ENCODE measurements around the gene DPP3.
"Not testable (repeated sequence)": the region's sequence is repeated elsewhere in the genome, so short reads cannot be mapped to it uniquely, and the experiment has no call there.

The DPP3 gene

GRCh38 chr11:66480117-66480938 is at the start of gene DPP3:
Gene DPP3 (plus strand): TSS chr11:66480434. CDS start chr11:66482201, 1,767 bp downstream.
- TF ChIP-seq, protein P1, sequence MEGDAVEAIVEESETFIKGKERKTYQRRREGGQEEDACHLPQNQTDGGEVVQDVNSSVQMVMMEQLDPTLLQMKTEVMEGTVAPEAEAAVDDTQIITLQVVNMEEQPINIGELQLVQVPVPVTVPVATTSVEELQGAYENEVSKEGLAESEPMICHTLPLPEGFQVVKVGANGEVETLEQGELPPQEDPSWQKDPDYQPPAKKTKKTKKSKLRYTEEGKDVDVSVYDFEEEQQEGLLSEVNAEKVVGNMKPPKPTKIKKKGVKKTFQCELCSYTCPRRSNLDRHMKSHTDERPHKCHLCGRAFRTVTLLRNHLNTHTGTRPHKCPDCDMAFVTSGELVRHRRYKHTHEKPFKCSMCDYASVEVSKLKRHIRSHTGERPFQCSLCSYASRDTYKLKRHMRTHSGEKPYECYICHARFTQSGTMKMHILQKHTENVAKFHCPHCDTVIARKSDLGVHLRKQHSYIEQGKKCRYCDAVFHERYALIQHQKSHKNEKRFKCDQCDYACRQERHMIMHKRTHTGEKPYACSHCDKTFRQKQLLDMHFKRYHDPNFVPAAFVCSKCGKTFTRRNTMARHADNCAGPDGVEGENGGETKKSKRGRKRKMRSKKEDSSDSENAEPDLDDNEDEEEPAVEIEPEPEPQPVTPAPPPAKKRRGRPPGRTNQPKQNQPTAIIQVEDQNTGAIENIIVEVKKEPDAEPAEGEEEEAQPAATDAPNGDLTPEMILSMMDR (IDR thresholded peaks at IDR 0.05; ENCODE audit: low read depth, low read length) = no peak
- in situ Hi-C loops (cut with HindIII; ENCODE audit: low sequenced_read_pairs) = no loop called here
- H3K4me3 ChIP-seq (ENCODE audit: low read depth, low read length) = peak within 1 kb of the TSS; percentile 91
- DNase-seq (ENCODE audit: low read depth, low spot score) = peak; percentile 98

- in situ Hi-C loops (cut with HindIII; ENCODE audit: low sequenced_read_pairs); DNase-seq (ENCODE audit: low read depth, low spot score); H3K4me3 ChIP-seq (ENCODE audit: low read depth, low read length): not testable (repeated sequence)
Measured at GRCh38 chr11:66431287-66431686, 48.9 kb upstream of the DPP3 start.

DNA sequence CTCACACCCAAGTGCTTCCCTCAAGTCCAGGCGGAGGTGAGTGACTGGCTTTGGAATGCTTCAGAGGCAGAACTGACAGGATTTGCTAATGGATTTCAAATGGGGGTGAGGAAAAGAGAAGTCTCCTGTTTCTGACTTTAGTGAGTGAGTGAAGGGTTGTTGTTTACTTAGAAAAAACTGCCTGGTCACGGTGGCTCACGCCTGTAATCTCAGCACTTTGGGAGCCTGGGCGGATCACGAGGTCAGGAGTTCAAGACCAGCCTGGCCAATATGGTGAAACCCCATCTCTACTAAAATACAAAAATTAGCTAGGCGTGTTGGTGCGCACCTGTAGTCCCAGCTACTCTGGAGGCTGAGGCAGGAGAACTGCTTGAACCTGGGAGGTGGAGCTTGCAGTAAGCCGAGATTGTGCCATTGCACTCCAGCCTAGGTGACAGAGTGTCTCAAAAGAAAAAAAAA is 48.3 kb upstream of the DPP3 start:
- DNase-seq (ENCODE audit: low read depth, low spot score); in situ Hi-C loops (cut with HindIII; ENCODE audit: low sequenced_read_pairs); H3K4me3 ChIP-seq (ENCODE audit: low read depth, low read length): not testable (repeated sequence)

DNA sequence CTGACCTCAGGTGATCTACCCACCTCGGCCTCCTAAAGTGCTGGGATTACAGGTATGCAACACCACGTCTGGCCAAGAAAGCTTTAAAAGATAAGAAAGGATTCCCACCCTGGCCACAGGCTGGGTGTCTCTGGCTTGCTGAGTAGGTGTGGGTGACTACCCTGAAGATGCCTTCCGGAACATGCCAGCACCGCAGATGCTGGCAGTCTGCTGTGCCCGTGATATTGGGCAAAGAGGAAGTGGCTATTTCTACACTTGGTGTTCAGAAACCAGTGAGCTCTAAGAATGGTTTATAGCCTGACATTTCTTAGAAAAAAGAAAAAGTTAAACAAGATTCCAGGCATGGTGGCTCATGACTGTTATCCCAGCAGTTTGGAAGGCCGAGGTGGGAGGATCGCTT is 47.6 kb upstream of the DPP3 start:
- in situ Hi-C loops (cut with HindIII; ENCODE audit: low sequenced_read_pairs) = no loop called here
- TF ChIP-seq, protein P1 (IDR thresholded peaks at IDR 0.05; ENCODE audit: low read depth, low read length) = no peak

DNA sequence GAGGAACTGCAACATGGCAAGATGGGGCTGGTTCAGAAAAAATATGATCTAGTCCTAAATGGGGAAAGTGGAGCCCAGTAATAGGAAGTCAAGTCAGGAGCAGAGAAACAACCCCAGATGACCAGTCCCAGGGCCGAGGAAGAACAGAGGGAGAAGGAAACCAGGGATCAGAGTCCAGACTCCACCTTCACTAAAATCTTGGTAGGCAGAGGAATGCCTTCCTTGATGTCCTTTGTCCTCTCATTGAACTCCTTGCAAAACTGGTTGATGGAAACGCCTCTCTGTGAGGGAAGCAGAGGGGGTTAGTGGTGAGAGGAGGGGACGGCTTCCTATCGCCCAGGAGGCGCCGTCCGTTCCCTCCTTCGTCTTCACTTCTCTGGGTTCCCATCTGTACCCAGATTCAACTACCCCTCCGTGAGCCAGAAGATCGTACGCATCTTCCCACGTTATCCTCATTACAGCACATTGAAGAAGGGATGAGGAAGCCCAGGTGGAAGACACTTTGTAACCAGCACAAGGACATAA is 42.2 kb upstream of the DPP3 start:
- peak overlapping the region; percentile 64 for H3K4me3 ChIP-seq (ENCODE audit: low read depth, low read length)
- in situ Hi-C loops (cut with HindIII; ENCODE audit: low sequenced_read_pairs) = no loop called here
- TF ChIP-seq, protein P1 (IDR thresholded peaks at IDR 0.05; ENCODE audit: low read depth, low read length) = no peak
- DNase-seq (ENCODE audit: low read depth, low spot score) = no peak

More for the DNA sequence above, 47.6 kb upstream of the DPP3 start:
- DNase-seq (ENCODE audit: low read depth, low spot score) = no peak
- H3K4me3 ChIP-seq (ENCODE audit: low read depth, low read length) = no peak overlapping the region

DNA sequence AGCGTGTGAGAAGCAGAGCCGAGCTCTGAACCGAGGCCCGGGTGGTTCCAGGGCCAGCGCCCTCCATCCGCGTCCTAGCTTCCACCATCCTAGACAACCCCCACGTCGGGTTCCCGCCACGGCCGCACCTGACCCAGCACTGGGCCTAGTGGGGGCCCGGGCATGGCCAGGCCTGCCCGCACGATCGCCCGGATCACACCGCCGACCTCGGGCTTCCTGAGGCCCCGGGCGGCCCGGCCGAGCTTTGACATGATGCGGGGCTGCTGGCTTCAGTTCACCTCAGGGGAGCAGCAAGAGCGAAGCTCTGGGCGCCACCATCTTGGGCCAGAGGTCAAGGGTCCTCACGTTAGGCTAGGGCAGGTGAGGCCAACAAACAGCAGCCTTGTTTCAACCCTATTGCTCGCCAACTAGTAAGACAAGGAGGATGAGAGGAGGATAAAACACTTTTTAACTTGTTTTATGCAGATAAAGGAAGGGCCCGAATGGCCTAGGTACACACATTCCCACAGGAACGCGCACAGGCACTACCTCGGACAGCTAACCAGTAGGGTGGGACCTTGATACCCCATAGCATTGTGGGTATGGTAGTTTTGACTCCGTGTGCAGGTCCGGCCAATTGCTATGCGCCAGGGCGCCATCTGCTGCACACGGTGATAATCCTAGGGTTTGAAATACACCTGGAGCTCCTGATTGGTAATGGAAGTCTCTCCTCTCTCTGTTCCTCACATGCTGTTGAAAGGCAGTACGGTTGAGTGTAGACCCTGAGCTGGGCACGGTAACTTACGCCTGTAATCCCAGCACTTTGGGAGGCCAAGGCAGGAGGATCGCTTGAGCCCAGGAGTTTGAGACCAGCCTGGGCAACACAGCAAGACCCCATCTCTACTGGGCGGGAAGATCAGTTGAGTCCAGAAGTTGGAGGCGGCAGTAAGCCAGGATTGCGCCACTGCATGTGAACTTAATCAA is 41.4 kb upstream of the DPP3 start, which contains the start of gene MRPL11:
TSS of gene MRPL11 (minus strand) at position 345 of the 963 bp plus-strand sequence. CDS start at position 251, 94 bp downstream.
- H3K4me3 ChIP-seq (ENCODE audit: low read depth, low read length) = peak within 1 kb of the TSS; percentile 64
- TF ChIP-seq, protein P1 (IDR thresholded peaks at IDR 0.05; ENCODE audit: low read depth, low read length) = peak; percentile 81
- in situ Hi-C loops (cut with HindIII; ENCODE audit: low sequenced_read_pairs) = no loop called here
- peak; percentile 93 for DNase-seq (ENCODE audit: low read depth, low spot score)

DNA sequence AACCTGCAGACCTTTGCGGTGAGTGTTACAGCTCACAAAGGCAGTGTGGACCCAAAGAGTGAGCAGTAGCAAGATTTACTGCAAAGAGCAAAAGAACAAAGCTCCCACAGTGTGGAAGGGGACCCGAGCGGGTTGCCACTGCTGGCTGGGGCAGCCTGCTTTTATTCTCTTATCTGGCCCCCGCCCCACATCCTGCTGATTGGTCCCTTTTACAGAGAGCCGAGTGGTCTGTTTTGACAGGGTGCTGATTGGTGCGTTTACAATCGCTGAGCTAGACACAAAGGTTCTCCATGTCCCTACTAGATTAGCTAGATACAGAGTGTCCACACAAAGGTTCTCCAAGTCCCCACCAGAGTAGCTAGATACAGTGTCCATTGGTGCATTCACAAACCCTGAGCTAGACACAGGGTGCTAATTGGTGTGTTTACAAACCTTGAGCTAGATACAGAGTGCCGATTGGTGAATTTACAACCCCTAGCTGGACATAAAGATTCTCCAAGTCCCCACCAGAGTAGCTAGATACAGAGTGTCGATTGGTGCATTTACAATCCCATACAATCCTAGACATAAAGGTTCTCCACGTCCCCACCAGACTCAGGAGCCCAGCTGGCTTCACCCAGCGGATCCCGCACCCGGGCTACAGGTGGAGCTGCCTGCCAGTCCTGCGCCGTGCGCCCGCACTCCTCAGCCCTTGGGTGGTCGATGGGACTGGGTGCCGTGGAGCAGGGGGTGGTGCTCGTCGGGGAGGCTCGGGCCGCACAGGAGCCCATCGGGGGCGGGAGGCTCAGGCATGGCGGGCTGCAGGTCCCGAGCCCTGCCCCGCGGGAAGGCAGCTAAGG is 39.9 kb upstream of the DPP3 start:
- in situ Hi-C loops (cut with HindIII; ENCODE audit: low sequenced_read_pairs); H3K4me3 ChIP-seq (ENCODE audit: low read depth, low read length); DNase-seq (ENCODE audit: low read depth, low spot score): not testable (repeated sequence)

GRCh38 chr11:66440940-66441282 is 39.3 kb upstream of the DPP3 start:
- H3K4me3 ChIP-seq (ENCODE audit: low read depth, low read length); DNase-seq (ENCODE audit: low read depth, low spot score); in situ Hi-C loops (cut with HindIII; ENCODE audit: low sequenced_read_pairs): not testable (repeated sequence)
